ENCODE data around the gene MOCS1.

Gene MOCS1

DNA sequence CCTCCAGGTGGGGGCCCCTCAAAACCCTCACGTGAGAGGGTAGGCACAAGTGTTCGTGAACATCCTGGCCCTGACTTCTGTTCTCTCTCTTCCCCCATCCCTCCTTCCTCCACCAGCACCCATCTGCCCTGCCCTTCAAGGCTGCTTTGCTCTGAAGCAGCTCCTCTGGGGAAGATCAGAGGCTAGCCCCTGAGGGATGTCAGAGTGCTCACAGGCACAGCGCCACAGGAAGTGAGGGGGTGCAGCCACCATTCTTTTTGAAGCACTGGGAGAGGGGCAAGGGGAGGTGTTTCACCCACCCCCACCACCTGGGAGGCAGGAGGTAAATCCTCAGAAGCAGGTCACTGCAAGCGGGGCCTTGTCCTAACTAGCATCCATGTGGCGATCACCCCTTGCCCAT is 11.4 kb downstream of the MOCS1 start:
- DNase-seq, result no peak

DNA sequence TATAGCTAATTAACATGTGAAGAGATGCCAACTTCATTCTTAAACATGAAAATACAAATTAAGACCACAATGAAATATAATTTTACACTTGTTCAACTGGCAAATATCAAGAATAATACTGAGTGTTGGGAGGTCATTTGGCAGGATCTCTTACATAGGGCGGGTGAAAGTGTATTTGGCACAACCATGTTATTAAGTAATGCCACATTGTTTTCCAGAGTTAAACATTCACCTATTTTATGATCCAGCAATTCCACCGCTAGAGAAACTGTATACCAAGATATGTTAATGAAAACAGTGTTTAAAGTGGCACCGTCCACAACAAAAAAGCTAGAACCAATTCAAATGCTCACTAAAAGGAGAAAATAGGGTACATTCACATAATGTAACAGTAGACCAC is 14.1 kb downstream of the MOCS1 start:
- DNase-seq, result no peak

DNA sequence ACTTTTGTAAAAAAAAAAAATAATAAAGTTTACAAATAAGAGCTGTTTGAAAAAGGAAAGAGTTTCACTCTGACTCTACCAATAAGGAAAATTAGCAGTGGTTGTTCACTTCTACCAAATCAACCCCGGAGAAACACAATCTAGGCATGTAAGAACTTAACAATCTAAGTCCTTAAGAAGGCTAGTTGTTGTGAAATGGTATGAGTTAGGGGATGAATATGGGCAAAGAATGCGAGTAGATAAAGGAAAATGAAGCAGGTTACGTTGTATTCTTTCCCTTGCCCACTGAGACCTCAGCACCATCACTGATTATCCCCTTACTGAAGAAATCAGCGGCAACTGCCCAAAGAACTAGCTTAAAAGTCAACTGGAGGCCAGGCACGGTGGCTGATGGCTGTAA is 15.4 kb downstream of the MOCS1 start:
- no peak for DNase-seq

DNA sequence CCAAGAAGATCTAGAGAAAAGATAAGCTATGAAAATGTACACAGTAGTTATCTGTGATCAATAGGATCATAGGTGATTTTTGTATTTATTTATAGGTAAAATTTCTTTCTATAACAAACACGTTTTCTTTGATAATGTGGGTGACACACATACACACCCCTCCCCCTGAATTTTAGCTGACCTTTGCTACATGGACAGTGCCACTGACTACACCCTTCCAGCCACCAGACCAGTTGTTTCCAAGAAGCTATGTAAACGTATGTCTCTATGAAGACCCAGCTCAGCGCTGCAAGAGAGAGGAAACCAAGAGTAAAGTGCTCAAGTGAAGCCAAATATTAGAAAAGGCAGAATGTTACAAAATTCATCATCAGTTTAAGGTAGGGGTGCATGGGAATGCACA is 16.3 kb downstream of the MOCS1 start:
- DNase-seq, result no peak

- DNase-seq, result no peak
Measured at GRCh38 chr6:39917329-39917728, 16.9 kb downstream of the MOCS1 start.

DNA sequence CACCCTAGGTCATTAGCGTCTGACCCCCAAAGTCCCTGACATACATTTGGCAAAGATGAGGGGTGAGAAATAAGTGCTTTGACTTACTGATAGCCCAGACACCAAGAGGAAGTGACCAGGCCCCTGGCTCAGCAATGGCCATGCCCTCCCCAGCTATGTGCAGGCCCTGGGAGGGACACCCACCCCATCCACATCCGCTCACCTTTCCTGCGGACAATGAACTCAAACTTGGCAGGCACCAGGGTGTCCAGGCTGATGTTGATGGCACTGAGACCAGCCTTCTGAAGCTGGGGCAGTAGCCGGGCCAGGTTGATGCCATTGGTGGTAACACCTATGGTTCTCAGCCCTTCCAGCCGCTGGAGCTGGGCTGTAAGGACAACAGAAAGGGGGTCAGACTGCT is 18.4 kb downstream of the MOCS1 start:
- DNase-seq, result no peak

DNA sequence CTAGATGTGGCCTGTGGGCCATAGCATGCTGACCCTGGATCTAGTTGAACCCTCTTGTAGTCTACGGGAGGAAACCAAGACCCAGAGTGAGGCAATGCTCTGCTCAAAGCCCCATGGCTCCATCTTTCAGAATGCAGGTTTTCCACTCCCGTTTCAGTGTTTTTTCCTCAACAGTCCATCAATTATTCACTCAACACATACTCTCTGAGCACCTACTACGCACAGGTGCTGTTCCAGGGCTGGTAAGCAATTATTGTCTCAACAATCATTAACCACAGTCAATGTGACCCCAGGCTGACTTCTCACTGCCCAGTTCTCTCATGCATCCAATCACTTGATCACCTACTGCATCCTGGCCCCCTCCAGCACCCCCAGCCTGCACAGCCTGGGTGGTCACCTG is 20.0 kb downstream of the MOCS1 start:
- DNase-seq, result no peak

DNA sequence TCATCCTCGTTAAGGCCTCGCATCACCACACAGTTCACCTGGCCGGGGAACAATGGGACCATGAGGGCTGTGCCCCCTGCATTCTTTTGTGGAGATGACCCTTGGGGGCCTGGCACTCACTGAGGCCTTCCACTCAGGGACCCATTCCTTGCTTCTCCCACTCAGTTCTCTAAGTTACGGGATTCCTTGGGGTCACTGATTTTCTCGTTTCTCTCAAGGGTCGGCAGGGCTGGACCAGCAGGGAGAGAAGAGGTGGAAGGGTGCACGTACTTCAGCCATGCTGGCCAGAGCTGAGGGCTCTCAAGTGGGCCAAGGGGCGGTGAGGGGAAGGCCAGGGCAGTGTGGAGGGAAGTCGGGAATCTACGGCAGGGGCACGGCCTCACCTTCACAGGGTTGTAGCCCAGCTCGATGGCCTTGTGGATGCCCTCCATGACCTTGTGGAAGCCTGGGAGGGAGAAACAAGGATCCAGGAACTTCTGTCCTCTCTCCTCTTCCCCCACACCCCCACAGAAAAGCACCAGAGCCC is 20.8 kb downstream of the MOCS1 start:
- DNase-seq, result no peak

GRCh38 chr6:39912446-39912845 is 21.8 kb downstream of the MOCS1 start:
- DNase-seq, result no peak

DNA sequence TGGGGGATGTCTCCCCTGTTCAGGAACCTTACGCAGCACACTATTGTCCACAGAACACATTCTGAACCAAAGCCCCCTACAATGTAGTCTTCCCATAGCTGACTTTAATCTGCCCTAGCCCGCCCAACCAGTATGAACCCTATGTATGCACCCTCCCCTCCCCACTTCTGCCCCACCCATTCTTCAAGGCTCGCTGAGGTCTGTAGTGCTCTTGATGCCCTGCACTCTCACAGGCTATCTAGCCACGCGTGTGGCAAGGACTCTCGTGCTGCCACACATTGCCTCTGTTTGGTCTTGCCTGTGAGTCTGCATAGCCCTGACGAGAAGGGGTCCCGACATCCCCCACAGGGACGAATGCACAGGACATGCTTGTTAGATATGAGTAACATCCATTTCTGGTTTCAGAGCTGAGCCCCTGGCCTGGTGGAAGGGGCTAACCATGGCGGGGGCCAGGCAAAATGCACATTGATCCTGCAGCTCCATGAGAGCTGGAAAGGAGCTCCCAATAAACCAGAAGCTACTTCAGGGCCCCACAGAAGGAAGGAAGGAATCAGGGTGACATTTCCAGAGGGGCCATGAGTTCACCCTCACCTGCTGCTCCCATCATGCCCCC is 22.6 kb downstream of the MOCS1 start:
- no peak for DNase-seq

GRCh38 chr6:39910744-39911143 is 23.5 kb downstream of the MOCS1 start:
- DNase-seq, result no peak

DNA sequence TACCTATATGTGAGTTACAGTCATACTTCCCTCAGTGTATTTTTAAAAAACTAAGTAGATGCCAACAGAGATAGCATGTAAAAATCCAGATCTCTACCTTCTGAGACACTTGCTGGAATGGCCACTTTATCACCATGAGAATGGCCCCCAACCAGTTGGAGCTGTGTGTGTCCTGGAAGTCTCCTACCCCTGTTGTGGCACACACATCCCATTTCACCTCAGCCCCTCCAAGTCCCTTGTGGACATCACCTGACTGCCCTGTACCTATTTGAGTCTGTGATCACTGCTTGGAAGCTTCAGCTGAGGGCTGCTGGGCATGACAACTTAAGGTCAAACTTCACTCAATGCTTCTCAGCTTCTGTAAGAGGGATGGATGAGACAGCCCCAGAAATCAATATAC is 24.1 kb downstream of the MOCS1 start:
- DNase-seq, result no peak

- no peak for DNase-seq
Measured at GRCh38 chr6:39909701-39910100, 24.6 kb downstream of the MOCS1 start.

GRCh38 chr6:39908838-39909583 is 25.3 kb downstream of the MOCS1 start:
- DNase-seq, result no peak

DNA sequence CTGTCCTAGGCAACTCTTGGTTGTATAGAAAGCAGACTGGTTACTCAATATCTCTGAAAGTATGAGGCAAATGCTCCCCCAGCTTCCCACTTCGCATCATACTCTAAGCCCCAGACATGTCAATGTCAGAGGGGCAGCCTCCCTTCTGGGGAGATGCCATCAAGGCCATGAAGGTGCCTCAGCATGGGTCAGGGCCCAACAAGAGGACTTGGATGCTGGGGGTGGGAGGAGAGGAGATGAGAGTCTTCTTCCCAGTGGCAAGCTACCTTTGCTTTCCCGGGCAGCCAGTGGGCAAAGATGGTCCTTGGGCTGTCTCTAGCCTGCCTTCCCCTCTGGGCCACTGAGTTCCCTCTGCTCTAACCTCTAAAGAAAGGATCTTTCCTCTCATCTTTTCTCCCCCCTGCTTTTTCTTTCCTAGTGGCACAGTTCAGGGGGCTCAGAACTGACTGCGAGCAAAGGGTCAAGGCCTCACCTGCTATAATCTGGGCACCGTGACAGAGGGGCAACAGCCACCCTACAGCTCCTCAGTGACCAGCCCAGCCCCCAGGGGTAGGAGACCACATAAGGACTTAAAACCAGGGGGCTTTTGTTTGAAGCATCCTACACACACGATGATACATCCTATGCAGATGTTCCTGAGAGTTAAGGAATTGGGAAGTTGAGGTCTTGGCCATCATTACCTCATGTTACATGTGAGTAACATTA is 26.2 kb downstream of the MOCS1 start:
- DNase-seq, result no peak

GRCh38 chr6:39906318-39906761 is 27.9 kb downstream of the MOCS1 start:
- DNase-seq, result no peak

- no peak for DNase-seq
Measured at GRCh38 chr6:39905640-39905975, 28.7 kb downstream of the MOCS1 start.

- no peak for DNase-seq
Measured at GRCh38 chr6:39904946-39905639, 29.2 kb downstream of the MOCS1 start.

DNA sequence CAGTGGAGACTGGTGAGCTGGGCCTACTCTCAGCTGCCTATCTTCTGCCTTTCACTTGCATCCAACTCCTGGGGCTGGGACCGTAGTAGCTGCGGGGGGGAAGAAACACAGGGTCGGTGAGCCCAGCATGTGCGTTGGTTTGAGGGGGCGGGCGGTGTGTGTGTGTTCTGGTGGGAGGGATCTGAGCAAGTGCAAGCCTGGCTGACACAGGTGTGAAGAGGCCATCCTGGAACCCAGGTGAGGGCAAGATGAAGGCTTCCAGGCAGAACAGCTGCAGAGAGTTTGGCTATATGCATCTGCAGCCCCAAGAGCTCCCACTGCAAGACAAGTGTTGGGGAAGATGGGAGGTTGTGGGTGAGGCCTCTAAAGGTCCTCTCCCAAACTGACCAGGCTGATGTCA is 30.6 kb downstream of the MOCS1 start:
- DNase-seq, result no peak

- DNase-seq, result no peak
Measured at GRCh38 chr6:39902786-39903465, 31.3 kb downstream of the MOCS1 start.

DNA sequence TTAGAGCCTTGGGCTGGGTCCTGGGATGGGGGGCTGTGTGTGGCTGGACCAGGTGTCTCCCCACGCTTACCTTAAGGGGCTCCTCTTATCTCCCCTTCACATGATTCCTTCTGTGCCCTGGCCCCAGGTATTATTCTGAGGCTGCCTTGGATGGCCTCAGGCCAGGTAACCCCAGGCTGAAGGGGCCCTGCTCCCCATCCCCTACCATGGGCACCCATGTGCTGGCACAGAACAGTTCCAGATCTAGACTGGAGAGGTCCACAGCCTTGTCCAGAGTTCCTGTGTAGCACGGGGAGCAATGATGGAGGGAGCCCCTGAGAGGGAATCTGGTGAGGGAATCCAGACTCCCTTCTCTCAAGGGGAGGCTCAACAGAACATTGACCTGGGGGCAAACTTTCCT is 32.1 kb downstream of the MOCS1 start:
- DNase-seq, result no peak

DNA sequence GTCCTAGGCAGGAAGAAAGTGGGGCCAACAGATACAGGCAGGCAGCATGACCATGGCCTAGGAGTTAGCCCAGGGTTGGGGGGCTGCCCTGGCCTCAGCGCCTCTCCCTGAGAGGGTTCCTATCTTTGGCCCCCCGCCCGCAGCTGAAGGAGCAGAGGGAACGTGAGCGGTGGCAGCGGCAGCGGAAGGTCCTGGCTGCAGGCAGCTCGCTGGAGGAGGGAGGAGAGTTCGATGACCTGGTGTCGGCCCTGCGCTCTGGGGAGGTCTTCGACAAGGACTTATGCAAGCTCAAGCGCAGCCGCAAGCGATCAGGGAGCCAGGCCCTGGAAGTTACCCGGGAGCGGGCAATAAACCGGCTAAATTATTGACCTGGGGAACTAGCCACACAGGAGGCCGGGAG is 32.6 kb downstream of the MOCS1 start:
- no peak for DNase-seq

DNA sequence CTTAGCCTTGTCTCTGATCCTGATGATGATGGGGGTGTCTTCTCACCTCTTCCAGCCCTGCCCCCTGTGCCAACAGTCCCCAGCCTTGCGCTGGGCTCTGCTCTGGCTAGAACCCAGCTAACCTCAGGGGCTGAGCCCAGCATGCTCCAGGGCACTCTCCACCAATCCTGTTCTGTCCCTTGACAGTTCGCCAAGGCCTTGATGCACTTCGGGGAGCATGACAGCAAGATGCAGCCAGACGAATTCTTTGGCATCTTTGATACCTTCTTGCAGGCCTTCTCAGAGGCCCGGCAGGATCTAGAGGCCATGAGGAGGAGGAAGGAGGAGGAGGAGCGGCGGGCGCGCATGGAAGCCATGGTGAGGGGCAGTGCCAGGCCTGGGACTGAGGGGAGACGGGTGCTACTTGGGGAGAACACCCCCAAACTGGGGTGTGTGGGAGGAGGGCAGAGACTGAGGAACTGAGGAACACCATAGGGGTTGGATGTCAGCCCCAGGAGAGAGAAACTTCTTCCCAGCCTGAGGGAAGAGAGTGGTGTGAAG is 33.1 kb downstream of the MOCS1 start:
- no peak for DNase-seq

Measured in stimulated activated CD4-positive, alpha-beta T cell treated with anti-CD3 and anti-CD28 coated beads, Interleukin-4, amount 100 ng/mL, for 24 hours (primary cell).